GM12892 (cell line): ENCODE results near the gene CEMIP.

Experiments
- POLR2A ChIP-seq: IDR thresholded peaks from 2 replicates; pipeline ENCODE4 v1.6.1; 2011; ENCODE audit warnings: low read depth, low read length, control low read depth
- POLR2AphosphoS5 ChIP-seq: IDR thresholded peaks from 2 replicates; pipeline ENCODE4 v1.6.1; 2011; ENCODE audit warnings: low read depth, low read length, control low read depth
- TAF1 ChIP-seq: IDR thresholded peaks from 2 replicates; pipeline ENCODE4 v1.6.1; 2011; ENCODE audit warnings: low read depth, mild to moderate bottlenecking, control low read depth, low read length, borderline replicate concordance

DNA sequence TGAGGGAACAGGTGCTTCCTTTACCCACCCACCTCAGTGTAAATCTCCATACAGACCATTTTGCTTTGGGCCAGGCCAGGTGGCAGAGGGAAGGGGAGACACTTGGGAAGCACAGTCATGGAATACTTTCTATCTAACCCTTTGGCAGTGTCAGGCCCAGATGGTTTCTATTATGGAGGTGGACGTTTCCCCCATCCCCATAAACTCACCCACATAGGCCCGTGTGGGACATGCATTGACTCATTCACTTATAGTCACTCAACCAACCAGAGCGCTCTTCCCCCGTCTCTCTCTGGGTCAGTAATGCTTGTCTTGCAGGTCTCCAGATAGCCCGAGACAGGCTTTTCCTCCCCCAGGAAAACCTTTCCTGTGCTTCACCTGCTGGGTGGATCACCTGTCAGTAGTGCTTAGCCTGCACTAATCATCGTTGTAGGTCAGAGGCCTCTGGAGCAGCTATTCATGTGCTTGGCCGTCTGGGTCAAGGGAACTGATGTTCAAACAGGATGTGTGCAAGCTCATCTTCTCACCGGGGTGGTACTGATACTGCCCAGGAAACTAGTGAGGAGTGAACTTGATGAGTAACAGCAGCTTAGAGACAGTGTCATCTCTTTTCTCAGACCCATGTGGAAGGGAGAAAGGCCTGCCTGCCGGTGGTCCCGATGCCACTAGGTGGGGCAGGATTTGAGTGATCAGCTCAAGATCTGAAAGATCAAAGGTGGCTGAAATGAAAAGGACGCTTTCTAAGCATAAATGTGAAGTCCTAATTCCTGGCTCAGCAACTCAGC lies 67.1 kb downstream of the CEMIP start:
- TF ChIP-seq POLR2A (no peak), POLR2AphosphoS5 (no peak), TAF1 (no peak)
